HCT116 (cell line): ENCODE data around the gene MANBA.

Experiments used
- EZH2 ChIP-seq: fragments of 200-600 bp; sonication (generic); IDR thresholded peaks from 2 replicates; pipeline ENCODE4 v1.6.1; 2017; ENCODE audit warnings: antibody characterized with exemption, mixed run types
- EZH2phosphoT487 ChIP-seq: fragments of 200-600 bp; IDR thresholded peaks from 2 replicates; pipeline ENCODE4 v1.6.1; 2018; ENCODE audit warnings: antibody characterized with exemption, borderline replicate concordance
- POLR2A ChIP-seq: IDR thresholded peaks from 2 replicates; pipeline ENCODE4 v1.7.0; 2011; ENCODE audit warnings: borderline replicate concordance; ENCODE audit not compliant: insufficient read depth, insufficient read length; ENCODE audit errors: extremely low read depth
- POLR2AphosphoS5 ChIP-seq: IDR thresholded peaks from 2 replicates; pipeline ENCODE4 v1.6.1; 2011; ENCODE audit warnings: mild to moderate bottlenecking, low read depth, low read length, moderate library complexity
- RAD21 ChIP-seq: IDR thresholded peaks from 2 replicates; pipeline ENCODE4 v1.6.1; 2012; ENCODE audit warnings: low read depth, mild to moderate bottlenecking
- SP1 ChIP-seq: IDR thresholded peaks from 2 replicates; pipeline ENCODE4 v1.6.1; 2012; ENCODE audit warnings: low read depth
- SRF ChIP-seq: IDR thresholded peaks from 2 replicates; pipeline ENCODE4 v1.6.1; 2012; ENCODE audit warnings: low read depth
- TCF7L2 ChIP-seq: IDR thresholded peaks from 2 replicates; pipeline ENCODE4 v1.7.0; 2011; ENCODE audit warnings: borderline replicate concordance, inconsistent platforms; ENCODE audit not compliant: insufficient read depth, insufficient read length; ENCODE audit errors: extremely low read depth
- ZNF274 ChIP-seq: fragments of 200-500 bp; sonication (Bioruptor generic); IDR thresholded peaks from 2 replicates; pipeline ENCODE4 v1.6.1; 2014; ENCODE audit warnings: mild to moderate bottlenecking, low read depth, low read length, inconsistent platforms
- TF ChIP-seq, protein P1 (sequence below), 3 experiments: fragments of 200-600 bp in 1 of 3; sonication (generic) in 1 of 3; IDR thresholded peaks in 2 of 3; conservative IDR thresholded peaks in 1 of 3; 2 replicates each; pipeline ENCODE4 v1.5.1; 2012 to 2017; ENCODE audit warnings: low read depth in 2 of 3, low read length in 2 of 3, antibody characterized with exemption in 1 of 3, borderline replicate concordance in 1 of 3, control low read depth in 1 of 3, mild to moderate bottlenecking in 1 of 3, mixed read lengths in 1 of 3, mixed run types in 1 of 3, moderate library complexity in 1 of 3; ENCODE audit not compliant: insufficient read depth in 1 of 3
- TF ChIP-seq, protein P2 (sequence below): IDR thresholded peaks from 2 replicates; pipeline ENCODE4 v1.6.1; 2012

DNA sequence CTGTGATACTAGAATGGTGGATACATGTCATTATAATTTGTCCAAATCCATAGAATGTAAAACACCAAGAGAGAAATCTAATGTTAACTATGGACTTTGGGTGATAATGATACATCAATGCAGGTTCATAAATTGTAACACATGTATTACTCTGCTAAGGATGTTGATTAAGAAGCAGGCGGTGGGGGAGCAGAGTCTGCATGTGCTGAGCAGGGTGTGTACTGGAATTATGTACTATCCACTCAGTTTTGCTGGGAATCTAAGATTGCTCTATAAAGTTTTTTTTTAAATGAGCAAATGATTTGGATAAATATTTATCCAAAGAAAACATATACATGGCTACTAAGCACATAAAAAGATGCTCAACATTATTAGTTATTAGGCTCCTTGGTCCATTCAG is 15.0 kb upstream of the MANBA start:
- TF ChIP-seq EZH2phosphoT487 = no peak
- no peak for TF ChIP-seq POLR2A
- TF ChIP-seq SP1 = no peak
- TF ChIP-seq, protein P1, sequence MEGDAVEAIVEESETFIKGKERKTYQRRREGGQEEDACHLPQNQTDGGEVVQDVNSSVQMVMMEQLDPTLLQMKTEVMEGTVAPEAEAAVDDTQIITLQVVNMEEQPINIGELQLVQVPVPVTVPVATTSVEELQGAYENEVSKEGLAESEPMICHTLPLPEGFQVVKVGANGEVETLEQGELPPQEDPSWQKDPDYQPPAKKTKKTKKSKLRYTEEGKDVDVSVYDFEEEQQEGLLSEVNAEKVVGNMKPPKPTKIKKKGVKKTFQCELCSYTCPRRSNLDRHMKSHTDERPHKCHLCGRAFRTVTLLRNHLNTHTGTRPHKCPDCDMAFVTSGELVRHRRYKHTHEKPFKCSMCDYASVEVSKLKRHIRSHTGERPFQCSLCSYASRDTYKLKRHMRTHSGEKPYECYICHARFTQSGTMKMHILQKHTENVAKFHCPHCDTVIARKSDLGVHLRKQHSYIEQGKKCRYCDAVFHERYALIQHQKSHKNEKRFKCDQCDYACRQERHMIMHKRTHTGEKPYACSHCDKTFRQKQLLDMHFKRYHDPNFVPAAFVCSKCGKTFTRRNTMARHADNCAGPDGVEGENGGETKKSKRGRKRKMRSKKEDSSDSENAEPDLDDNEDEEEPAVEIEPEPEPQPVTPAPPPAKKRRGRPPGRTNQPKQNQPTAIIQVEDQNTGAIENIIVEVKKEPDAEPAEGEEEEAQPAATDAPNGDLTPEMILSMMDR (IDR thresholded peaks at IDR 0.05 in 2 of 3, conservative IDR thresholded peaks at IDR 0.05 in 1 of 3; ENCODE audit: borderline replicate concordance in 1 of 3, insufficient read depth in 1 of 3, low read depth in 2 of 3, low read length in 2 of 3) = no peak
- TF ChIP-seq RAD21 = no peak
- no peak for TF ChIP-seq TCF7L2
- TF ChIP-seq POLR2AphosphoS5 = no peak
- TF ChIP-seq, protein P2, sequence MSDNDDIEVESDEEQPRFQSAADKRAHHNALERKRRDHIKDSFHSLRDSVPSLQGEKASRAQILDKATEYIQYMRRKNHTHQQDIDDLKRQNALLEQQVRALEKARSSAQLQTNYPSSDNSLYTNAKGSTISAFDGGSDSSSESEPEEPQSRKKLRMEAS = no peak
- no peak for TF ChIP-seq SRF
- TF ChIP-seq EZH2 = no peak
- no peak for TF ChIP-seq ZNF274
